GM12878 (cell line): ENCODE results near the gene TPRN. TPM values are rescaled to one million over a fixed set of nuclear protein-coding genes. Genes with fewer than 3 reads are reported as not detected.
A peak's percentile ranks its signal among the peaks of the same experiment; 100 is the strongest.

Source experiments
- ATAC-seq: fragments of 200-7000 bp; cut with Tn5 transposase; 3 replicates; pipeline ENCODE4 v1.9.1; 2020; ENCODE audit warnings: mild to moderate bottlenecking, moderate library complexity
- BruUV-seq: library from RNA; stranded (reverse); fragments of 400-500 nt; replicated peaks from 2 replicates; lab custom pipeline; 2021; lab: Mats Ljungman, UMichigan
- CTCF ChIA-PET: fragments of 300-600 bp; sonication (Branson Sonifier 250); formaldehyde crosslinking; extraction: SDS; loops from one replicate; lab custom pipeline; 2021; ENCODE audit warnings: inconsistent platforms; lab: Yijun Ruan, JAX
- POLR2A ChIA-PET: fragments of 350-600 bp; formaldehyde crosslinking; extraction: SDS; loops from one replicate; lab custom pipeline; 2021; ENCODE audit warnings: inconsistent platforms; lab: Charles Lee
- RAD21 ChIA-PET: fragments of 300-600 bp; sonication (Branson Sonifier 250); formaldehyde crosslinking; loops from one replicate; lab custom pipeline; 2023; ENCODE audit warnings: antibody characterized with exemption; ENCODE audit not compliant: unreplicated experiment; lab: Charles Lee
- SMC1A ChIA-PET: fragments of 300-600 bp; sonication (Branson Sonifier 250); formaldehyde crosslinking; loops from one replicate; lab custom pipeline; 2023; ENCODE audit not compliant: unreplicated experiment, uncharacterized antibody; lab: Charles Lee
- DNase-seq: peaks from one replicate; pipeline ENCODE4 v3.0.0-alpha.2; 2011; ENCODE audit warnings: low read depth, low spot score
- FAIRE-seq: peaks from 3 replicates; lab custom pipeline; 2011; peaks lifted over from hg19 to GRCh38; lab: Jason Lieb, UNC
- H2AFZ ChIP-seq: 2 replicates; pipeline ENCODE4 v1.6.0; 2011; ENCODE audit warnings: low read depth, low read length, control low read depth; ENCODE audit not compliant: control insufficient read depth
- H3K27ac ChIP-seq: 2 replicates; pipeline ENCODE4 v1.5.1; 2011; ENCODE audit warnings: control low read depth; ENCODE audit not compliant: control insufficient read depth, insufficient read depth
- H3K27me3 ChIP-seq, 2 experiments: replicated peaks in 1 of 2; 2 replicates each; pipeline versions ENCODE4 v1.6.0 to v1.6.1; 2011; ENCODE audit warnings: low read length in 1 of 2; ENCODE audit not compliant: control insufficient read depth in 2 of 2, insufficient read depth in 2 of 2
- H3K36me3 ChIP-seq, 2 experiments: 2 replicates each; pipeline ENCODE4 v1.5.1; 2011; ENCODE audit warnings: low read length in 1 of 2; ENCODE audit not compliant: control insufficient read depth in 2 of 2, insufficient read depth in 2 of 2
- H3K4me1 ChIP-seq: 2 replicates; pipeline ENCODE4 v1.6.1; 2011; ENCODE audit warnings: mild to moderate bottlenecking, low read length, moderate library complexity, mixed read lengths; ENCODE audit not compliant: control insufficient read depth, insufficient read depth
- H3K4me2 ChIP-seq: 2 replicates; pipeline ENCODE4 v1.6.0; 2011; ENCODE audit warnings: control low read depth; ENCODE audit not compliant: control insufficient read depth, insufficient read depth
- H3K4me3 ChIP-seq: fragments of 200-600 bp; sonication (generic); 2 replicates; pipeline ENCODE4 v1.5.1; 2016
- H3K79me2 ChIP-seq: 2 replicates; pipeline ENCODE4 v1.6.0; 2011; ENCODE audit warnings: low read length; ENCODE audit not compliant: control insufficient read depth, insufficient read depth
- H3K9ac ChIP-seq: 2 replicates; pipeline ENCODE4 v1.8.0; 2011; ENCODE audit warnings: low read length, control low read depth, mixed read lengths; ENCODE audit not compliant: control insufficient read depth, insufficient read depth
- H3K9me3 ChIP-seq: replicated peaks from 3 replicates; pipeline ENCODE4 v1.5.1; 2011; ENCODE audit warnings: mild to moderate bottlenecking, low read length; ENCODE audit not compliant: control insufficient read depth, insufficient read depth
- H4K20me1 ChIP-seq: 2 replicates; pipeline ENCODE4 v1.6.0; 2011; ENCODE audit not compliant: control insufficient read depth, insufficient read depth
- CBX3 ChIP-seq: fragments of 200-600 bp; sonication (generic); IDR thresholded peaks from 2 replicates; pipeline ENCODE4 v1.6.1; 2016; ENCODE audit warnings: low read depth, borderline replicate concordance
- CREM ChIP-seq: IDR thresholded peaks from 2 replicates; pipeline ENCODE4 v1.6.1; 2014; ENCODE audit warnings: antibody characterized with exemption, low read depth
- DPF2 ChIP-seq: fragments of 450-650 bp; IDR thresholded peaks from 2 replicates; pipeline ENCODE4 v1.6.1; 2017; ENCODE audit warnings: mild to moderate bottlenecking
- IKZF1 ChIP-seq: fragments of 450-650 bp; conservative IDR thresholded peaks from 2 replicates; pipeline ENCODE4 v1.6.1; 2017; ENCODE audit warnings: antibody characterized with exemption, mild to moderate bottlenecking
- RUNX3 ChIP-seq: IDR thresholded peaks from 2 replicates; pipeline ENCODE4 v1.6.1; 2012; ENCODE audit warnings: low read length, inconsistent platforms
- SPI1 ChIP-seq: IDR thresholded peaks from 2 replicates; pipeline ENCODE4 v1.6.1; 2011; ENCODE audit warnings: low read depth, mild to moderate bottlenecking, low read length, moderate library complexity, borderline replicate concordance; ENCODE audit not compliant: insufficient read depth
- TCF12 ChIP-seq: IDR thresholded peaks from 2 replicates; pipeline ENCODE4 v1.6.1; 2011; ENCODE audit warnings: low read depth, mild to moderate bottlenecking, low read length
- TCF3 ChIP-seq: IDR thresholded peaks from 2 replicates; pipeline ENCODE4 v1.6.1; 2012; ENCODE audit warnings: low read depth, mild to moderate bottlenecking, low read length, borderline replicate concordance; ENCODE audit not compliant: insufficient read depth
- ZBTB40 ChIP-seq: fragments of 450-650 bp; IDR thresholded peaks from 2 replicates; pipeline ENCODE4 v1.6.1; 2016; ENCODE audit warnings: mild to moderate bottlenecking, moderate library complexity, borderline replicate concordance
- WGBS: methylation state at CpG from one replicate; pipeline ENCODE4 v1.1.6; 2016; ENCODE audit warnings: low lambda C conversion rate; ENCODE audit not compliant: insufficient replicate concordance, insufficient coverage; ENCODE audit errors: missing lambda C conversion rate; 5-methylcytosine and 5-hydroxymethylcytosine counted together
- in situ Hi-C: fragments of 300-500 bp; cut with MboI; formaldehyde crosslinking; loops from 9 replicates; pipeline ENCODE4 v1.14.3; 2018; ENCODE audit warnings: mixed read lengths
- intact Hi-C: fragments of 100-400 bp; cut with micrococcal nuclease; formaldehyde crosslinking; loops from one replicate; pipeline ENCODE4 v1.14.2; 2022; ENCODE audit not compliant: unreplicated experiment
- polyA plus RNA-seq, 11 experiments: library from polyadenylated mRNA; depleted of rRNA in 4 of 11; unstranded in 6 of 11; stranded (reverse) in 5 of 11; fragments of >200 nt; fragmentation: Nextera tagmentation in 4 of 11; fragmentation: Illumina TruSeq in 1 of 11; extraction: Ambion mirVana in 4 of 11; extraction: Trizol in 1 of 11; gene quantifications; 1 replicate in 1 of 11; 2 replicates in 10 of 11; pipeline versions ENCODE4 v1.2.1 to v1.2.3, GENCODE V29; 2011 to 2016; ENCODE audit warnings: inconsistent platforms in 2 of 11, missing spikeins in 2 of 11, low read depth in 1 of 11
- total RNA-seq, 4 experiments: library from RNA; depleted of rRNA in 3 of 4; stranded (reverse); fragments of >200 nt in 3 of 4; fragmentation: Illumina TruSeq in 1 of 4; extraction: Trizol in 1 of 4; gene quantifications; 2 replicates each; pipeline versions ENCODE4 v1.2.1 to v1.2.3, GENCODE V29; 2013 to 2021

TPRN gene
- total and polyA plus RNA-seq, 10 of the 15 experiments (the other 5 are each of a cell fraction or from before 2014, with no cell fraction given): 0.18 to 19.5 (median 3.1) TPM

GRCh38 chr9:137159105-137160053 lies 41.2 kb downstream of the TPRN start (continued):
- TF ChIP-seq ZBTB40: no peak
- 0 out of 2 replicates have a peak, but pooled peaks have one; percentile 14 for TF ChIP-seq DPF2
- TF ChIP-seq, all 136 proteins: peak for 9

- no peak for FAIRE-seq
- Histone ChIP-seq H3K4me2 (peak overlapping the region; percentile 39), H3K79me2 (no peaks in the 10 kb centered on the region), H3K27me3 (no peaks in the 10 kb centered on the region), H3K9ac (no peak overlapping the region), H2AFZ (no peak overlapping the region), H3K4me1 (peaks cover 28% of the 10 kb centered on the region), H4K20me1 (no peaks in the 10 kb centered on the region), H3K4me3 (0 out of 2 replicates have a peak overlapping the region, but pooled peaks have one; percentile 31), H3K27ac (no peak overlapping the region), H3K36me3 (no peaks in the 10 kb centered on the region), H3K9me3 (no peaks in the 10 kb centered on the region; the same call in 2 of the 3 replicates)
- WGBS: 26% methylated on average over 4 of the region's 4 CpGs
- peak; percentile 8; the same call in 1 of the 2 replicates for TF ChIP-seq SPI1
- TF ChIP-seq IKZF1: no peak
- TF ChIP-seq TCF3: peak; percentile 58; the same call in 1 of the 2 replicates
- 0 out of 2 replicates have a peak, but pooled peaks have one; percentile 72 for TF ChIP-seq TCF12
- TF ChIP-seq CREM: no peak
- TF ChIP-seq RUNX3: peak; percentile 54
- TF ChIP-seq CBX3: no peak
- ChIA-PET RAD21 (interaction anchor here (1.2 to 1.6 kb wide), 3 partner anchors 8 to 30 kb away, joined by 6 to 11 read pairs (median 6); partner anchors contain the start of genes ANAPC2 and SSNA1), SMC1A (interaction anchor here (0.6 kb wide), 1 partner anchor 8 kb away, joined by 4 read pairs; no protein-coding TSS in a partner anchor), CTCF (interaction anchor here (1.1 kb wide), 1 partner anchor 8 kb away, joined by 5 read pairs; no protein-coding TSS in a partner anchor), POLR2A (interaction anchor here (0.7 to 3.7 kb wide), 8 partner anchors 8 to 119 kb away, joined by 3 to 37 read pairs (median 12); partner anchors contain the start of genes ANAPC2, LRRC26, RNF208 and SSNA1)
- no TSS peak for BruUV-seq
- in situ Hi-C loops: no loop called here
- peak; percentile 36 for ATAC-seq
- intact Hi-C loops: no loop called here
- no peak for DNase-seq
These were observed 41.9 kb downstream of the TPRN start for GRCh38 chr9:137158625-137159024.
